GM23338 (cell line): ENCODE data around the gene FAM53B. TPM values are rescaled to one million over a fixed set of nuclear protein-coding genes. Genes with fewer than 3 reads are reported as not detected.

Source experiments
- ETS1 ChIP-seq: IDR thresholded peaks from 2 replicates; pipeline ENCODE4 v1.6.1; 2016; ENCODE audit warnings: antibody characterized with exemption
- EZH2phosphoT487 ChIP-seq: fragments of 200-600 bp; sonication (generic); IDR thresholded peaks from one replicate; pipeline ENCODE4 v1.8.1; 2018; ENCODE audit warnings: antibody characterized with exemption; ENCODE audit not compliant: unreplicated experiment
- STAT1 ChIP-seq: IDR thresholded peaks from one replicate; pipeline ENCODE4 v1.6.1; 2016; ENCODE audit warnings: antibody characterized with exemption; ENCODE audit not compliant: unreplicated experiment
- ZNF462 ChIP-seq: fragments of 250-450 bp; sonication (Bioruptor Pico); IDR thresholded peaks from 2 replicates; pipeline ENCODE4 v1.5.0; 2020; ENCODE audit warnings: mild to moderate bottlenecking, moderate library complexity
- polyA plus RNA-seq: library from polyadenylated mRNA; unstranded; fragments of >200 nt; fragmentation: Nextera tagmentation; extraction: Ambion mirVana; gene quantifications from 2 replicates; pipeline ENCODE4 v1.2.1, GENCODE V29; 2016
- total RNA-seq: library from RNA; depleted of rRNA; stranded (reverse); fragments of >200 nt; shearing (Covaris generic); gene quantifications from 2 replicates; pipeline ENCODE4 v1.2.3, GENCODE V29; 2014
- TF ChIP-seq, protein P1 (sequence below): IDR thresholded peaks from one replicate; pipeline ENCODE4 v1.6.1; 2018; ENCODE audit warnings: antibody characterized with exemption; ENCODE audit not compliant: unreplicated experiment

FAM53B gene
- total and polyA plus RNA-seq, 2 experiments from 2014 or later: 3.0 to 20.3 TPM

GRCh38 chr10:124685261-124685660 lies 58.9 kb downstream of the FAM53B start (continued):
- TF ChIP-seq ZNF462 (no peak), ETS1 (no peak), STAT1 (no peak), EZH2phosphoT487 (no peak)
- TF ChIP-seq, protein P1, sequence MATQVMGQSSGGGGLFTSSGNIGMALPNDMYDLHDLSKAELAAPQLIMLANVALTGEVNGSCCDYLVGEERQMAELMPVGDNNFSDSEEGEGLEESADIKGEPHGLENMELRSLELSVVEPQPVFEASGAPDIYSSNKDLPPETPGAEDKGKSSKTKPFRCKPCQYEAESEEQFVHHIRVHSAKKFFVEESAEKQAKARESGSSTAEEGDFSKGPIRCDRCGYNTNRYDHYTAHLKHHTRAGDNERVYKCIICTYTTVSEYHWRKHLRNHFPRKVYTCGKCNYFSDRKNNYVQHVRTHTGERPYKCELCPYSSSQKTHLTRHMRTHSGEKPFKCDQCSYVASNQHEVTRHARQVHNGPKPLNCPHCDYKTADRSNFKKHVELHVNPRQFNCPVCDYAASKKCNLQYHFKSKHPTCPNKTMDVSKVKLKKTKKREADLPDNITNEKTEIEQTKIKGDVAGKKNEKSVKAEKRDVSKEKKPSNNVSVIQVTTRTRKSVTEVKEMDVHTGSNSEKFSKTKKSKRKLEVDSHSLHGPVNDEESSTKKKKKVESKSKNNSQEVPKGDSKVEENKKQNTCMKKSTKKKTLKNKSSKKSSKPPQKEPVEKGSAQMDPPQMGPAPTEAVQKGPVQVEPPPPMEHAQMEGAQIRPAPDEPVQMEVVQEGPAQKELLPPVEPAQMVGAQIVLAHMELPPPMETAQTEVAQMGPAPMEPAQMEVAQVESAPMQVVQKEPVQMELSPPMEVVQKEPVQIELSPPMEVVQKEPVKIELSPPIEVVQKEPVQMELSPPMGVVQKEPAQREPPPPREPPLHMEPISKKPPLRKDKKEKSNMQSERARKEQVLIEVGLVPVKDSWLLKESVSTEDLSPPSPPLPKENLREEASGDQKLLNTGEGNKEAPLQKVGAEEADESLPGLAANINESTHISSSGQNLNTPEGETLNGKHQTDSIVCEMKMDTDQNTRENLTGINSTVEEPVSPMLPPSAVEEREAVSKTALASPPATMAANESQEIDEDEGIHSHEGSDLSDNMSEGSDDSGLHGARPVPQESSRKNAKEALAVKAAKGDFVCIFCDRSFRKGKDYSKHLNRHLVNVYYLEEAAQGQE: no peak
